HepG2 (cell line): ENCODE data around the gene ADIRF. TPM values are rescaled to one million over a fixed set of nuclear protein-coding genes. Genes with fewer than 3 reads are reported as not detected.

ENCODE experiments used
- ATAC-seq: fragments of 200-7000 bp; cut with Tn5 transposase; 3 replicates; pipeline ENCODE4 v1.9.1; 2020; ENCODE audit warnings: mild to moderate bottlenecking, moderate library complexity
- BruUV-seq: library from RNA; stranded (reverse); fragments of 400-500 nt; replicated peaks from 2 replicates; lab custom pipeline; 2021; lab: Mats Ljungman, UMichigan
- CTCF ChIA-PET: fragments of 300-600 bp; formaldehyde crosslinking; extraction: SDS; loops from one replicate; lab custom pipeline; 2021; ENCODE audit warnings: low total read pairs, inconsistent platforms, low intra/inter-chr PET ratio; lab: Yijun Ruan, JAX
- POLR2A ChIA-PET: fragments of 350-600 bp; sonication (Branson Sonifier 250); formaldehyde crosslinking; loops from one replicate; lab custom pipeline; 2020; ENCODE audit warnings: antibody characterized with exemption, inconsistent platforms; lab: Yijun Ruan, JAX
- DNase-seq: peaks from one replicate; pipeline ENCODE4 v3.0.0-alpha.2; 2015; ENCODE audit warnings: low spot score
- FAIRE-seq: peaks from 3 replicates; lab custom pipeline; 2011; peaks lifted over from hg19 to GRCh38; lab: Jason Lieb, UNC
- H2AFZ ChIP-seq: one replicate; pipeline ENCODE4 v1.6.1; 2011; ENCODE audit warnings: low read length, inconsistent platforms
- H3K27ac ChIP-seq: fragments of 300-600 bp; 3 replicates; pipeline ENCODE4 v1.8.0; 2011; ENCODE audit warnings: mixed run types, mild to moderate bottlenecking, mixed read lengths, low read length, inconsistent platforms; ENCODE audit not compliant: insufficient read depth; ENCODE audit errors: extremely low read length
- H3K27me3 ChIP-seq, 2 experiments: fragments of 200-600 bp in 1 of 2; 2 replicates in 1 of 2; 3 replicates in 1 of 2; pipeline versions ENCODE4 v1.6.0 to v1.8.0; 2011; ENCODE audit warnings: low read length in 2 of 2, mild to moderate bottlenecking in 2 of 2, moderate library complexity in 2 of 2, inconsistent platforms in 1 of 2; ENCODE audit not compliant: insufficient read depth in 2 of 2, control insufficient read depth in 1 of 2
- H3K36me3 ChIP-seq, 2 experiments: fragments of 200-600 bp in 1 of 2; replicated peaks in 1 of 2; 2 replicates in 1 of 2; 3 replicates in 1 of 2; pipeline versions ENCODE4 v1.5.1 to v1.8.0; 2011; ENCODE audit warnings: low read length in 2 of 2, inconsistent platforms in 1 of 2; ENCODE audit not compliant: insufficient read depth in 2 of 2, control insufficient read depth in 1 of 2
- H3K4me1 ChIP-seq: 2 replicates; pipeline ENCODE4 v1.5.1; 2012; ENCODE audit warnings: low read length, inconsistent platforms; ENCODE audit not compliant: insufficient read depth
- H3K4me2 ChIP-seq: 2 replicates; pipeline ENCODE4 v1.6.0; 2011; ENCODE audit warnings: low read depth, low read length, inconsistent platforms
- H3K4me3 ChIP-seq, 3 experiments: fragments of 200-600 bp in 1 of 3; sonication (generic), shearing (Covaris generic) in 1 of 3; replicated peaks in 1 of 3; 2 replicates each; pipeline ENCODE4 v1.5.1; 2011 to 2016; ENCODE audit warnings: low read length in 3 of 3, inconsistent platforms in 2 of 3, low read depth in 2 of 3, mild to moderate bottlenecking in 2 of 3, control low read depth in 1 of 3, mixed read lengths in 1 of 3; ENCODE audit not compliant: insufficient read depth in 1 of 3
- H3K79me2 ChIP-seq: one replicate; pipeline ENCODE4 v1.6.1; 2011; ENCODE audit warnings: low read length, inconsistent platforms; ENCODE audit not compliant: insufficient read depth
- H3K9ac ChIP-seq: 2 replicates; pipeline ENCODE4 v1.6.0; 2011; ENCODE audit warnings: mild to moderate bottlenecking, low read depth, low read length, inconsistent platforms; ENCODE audit not compliant: insufficient read depth
- H3K9me3 ChIP-seq: 2 replicates; pipeline ENCODE4 v1.5.1; 2012; ENCODE audit warnings: mild to moderate bottlenecking, low read length
- H4K20me1 ChIP-seq: 2 replicates; pipeline ENCODE4 v1.6.0; 2011; ENCODE audit warnings: inconsistent platforms, mild to moderate bottlenecking, low read length, moderate library complexity; ENCODE audit not compliant: insufficient read depth
- ARID5B ChIP-seq: IDR thresholded peaks from 2 replicates; pipeline ENCODE4 v1.4.0; 2020; ENCODE audit warnings: mild to moderate bottlenecking, missing genetic modification reagents
- CHCHD3 ChIP-seq: sonication (generic); formaldehyde crosslinking; IDR thresholded peaks from 2 replicates; pipeline ENCODE4 v1.8.0; 2022; ENCODE audit warnings: mild to moderate bottlenecking, missing genetic modification reagents, moderate library complexity
- ELF4 ChIP-seq: sonication (generic); formaldehyde crosslinking; IDR thresholded peaks from 2 replicates; pipeline ENCODE4 v1.5.0; 2020; ENCODE audit warnings: missing genetic modification reagents, mild to moderate bottlenecking, moderate library complexity, borderline replicate concordance
- HDAC6 ChIP-seq: fragments of 200-600 bp; sonication (generic); IDR thresholded peaks from 2 replicates; pipeline ENCODE4 v1.7.0; 2017; ENCODE audit warnings: mild to moderate bottlenecking, antibody characterized with exemption, low read length, low read depth
- HNRNPLL ChIP-seq: fragments of 200-400 bp; formaldehyde crosslinking; IDR thresholded peaks from 2 replicates; pipeline ENCODE4 v1.6.1; 2017; ENCODE audit warnings: mild to moderate bottlenecking, low read depth, low read length; ENCODE audit not compliant: poor library complexity, severe bottlenecking
- SAFB2 ChIP-seq: sonication (generic); formaldehyde crosslinking; IDR thresholded peaks from 2 replicates; pipeline ENCODE4 v1.5.1; 2020; ENCODE audit warnings: missing genetic modification reagents, low read depth, mild to moderate bottlenecking, borderline replicate concordance
- SP4 ChIP-seq: sonication (generic); formaldehyde crosslinking; IDR thresholded peaks from 2 replicates; pipeline ENCODE4 v1.8.1; 2023; ENCODE audit warnings: mild to moderate bottlenecking, missing genetic modification reagents
- ZFP37 ChIP-seq: sonication (generic); formaldehyde crosslinking; IDR thresholded peaks from 2 replicates; pipeline ENCODE4 v1.4.0; 2020; ENCODE audit warnings: missing genetic modification reagents, borderline replicate concordance
- ZKSCAN5 ChIP-seq: sonication (generic); formaldehyde crosslinking; IDR thresholded peaks from 2 replicates; pipeline ENCODE4 v1.5.1; 2020; ENCODE audit warnings: mild to moderate bottlenecking, missing genetic modification reagents
- ZNF143 ChIP-seq: sonication (generic); formaldehyde crosslinking; IDR thresholded peaks from 2 replicates; pipeline ENCODE4 v1.4.0; 2020; ENCODE audit warnings: missing genetic modification reagents
- WGBS: methylation state at CpG from one replicate; pipeline ENCODE4 v1.1.6; 2017; ENCODE audit warnings: low lambda C conversion rate; 5-methylcytosine and 5-hydroxymethylcytosine counted together
- in situ Hi-C: cut with HindIII; loops from 2 replicates; pipeline ENCODE4 v1.10.0; 2017; ENCODE audit warnings: low pct_unique_long_range_greater_than_20kb; ENCODE audit not compliant: extremely low pct_ligation_motif_present
- intact Hi-C: fragments of 100-400 bp; cut with micrococcal nuclease; formaldehyde crosslinking; loops from one replicate; pipeline ENCODE4 v1.10.0; 2022; ENCODE audit not compliant: unreplicated experiment
- polyA plus RNA-seq, 8 experiments: library from polyadenylated mRNA; depleted of rRNA in 3 of 8; stranded (reverse) in 7 of 8; unstranded in 1 of 8; fragments of >200 nt; fragmentation: Illumina TruSeq in 4 of 8; extraction: Trizol in 4 of 8; gene quantifications; 2 replicates each; pipeline versions ENCODE4 v1.2.1 to v1.2.3, GENCODE V29; 2011 to 2016; ENCODE audit warnings: low read depth in 4 of 8, missing spikeins in 1 of 8, mixed read lengths in 1 of 8; ENCODE audit not compliant: insufficient read depth in 1 of 8
- total RNA-seq, 5 experiments: library from RNA; depleted of rRNA; stranded (reverse); fragments of >200 nt; fragmentation: Illumina TruSeq; extraction: Trizol; gene quantifications; 2 replicates each; pipeline ENCODE4 v1.2.3, GENCODE V29; 2016; ENCODE audit warnings: low read depth in 1 of 5
- TF ChIP-seq, protein P1 (sequence below): sonication (generic); formaldehyde crosslinking; conservative IDR thresholded peaks from 2 replicates; pipeline ENCODE4 v1.4.0; 2020; ENCODE audit warnings: mild to moderate bottlenecking, missing genetic modification reagents, moderate library complexity
- TF ChIP-seq, protein P2 (sequence below): sonication (generic); formaldehyde crosslinking; IDR thresholded peaks from 2 replicates; pipeline ENCODE4 v1.4.0; 2020; ENCODE audit warnings: missing genetic modification reagents
- TF ChIP-seq, protein P3 (sequence below): sonication (generic); formaldehyde crosslinking; IDR thresholded peaks from 2 replicates; pipeline ENCODE4 v1.4.0; 2020; ENCODE audit warnings: mild to moderate bottlenecking, low read depth, missing genetic modification reagents

The ADIRF gene
- total and polyA plus RNA-seq, 2 of the 13 experiments (the other 11 are each of a cell fraction or from before 2014, with no cell fraction given), result 0.13 to 0.40 TPM

GRCh38 chr10:86922553-86922961, 45.7 kb upstream of the ADIRF start:
- POLR2A ChIA-PET, result no interaction called here
- Histone ChIP-seq H4K20me1 (no peaks in the 10 kb centered on the region), H3K4me2 (no peak overlapping the region), H3K4me1 (no peaks in the 10 kb centered on the region), H3K36me3 (peaks cover 11 to 40% of the 10 kb centered on the region in 2 experiments; a peak in 4 of 5 replicates), H3K27ac (no peak overlapping the region), H3K4me3 (no peak overlapping the region), H3K27me3 (no peaks in the 10 kb centered on the region), H3K9me3 (no peaks in the 10 kb centered on the region), H3K9ac (no peak overlapping the region), H3K79me2 (no peaks in the 10 kb centered on the region), H2AFZ (no peak overlapping the region)
- CTCF ChIA-PET, result no interaction called here
- in situ Hi-C loops (no loop called here), intact Hi-C loops (no loop called here)
- ATAC-seq (peak; percentile 48; the same call in 1 of the 3 replicates), DNase-seq (peak; percentile 20), FAIRE-seq (no peak)
- no TSS peak for BruUV-seq
- WGBS, result 91% methylated on average over 6 of the region's 9 CpGs
- TF ChIP-seq, protein P1, sequence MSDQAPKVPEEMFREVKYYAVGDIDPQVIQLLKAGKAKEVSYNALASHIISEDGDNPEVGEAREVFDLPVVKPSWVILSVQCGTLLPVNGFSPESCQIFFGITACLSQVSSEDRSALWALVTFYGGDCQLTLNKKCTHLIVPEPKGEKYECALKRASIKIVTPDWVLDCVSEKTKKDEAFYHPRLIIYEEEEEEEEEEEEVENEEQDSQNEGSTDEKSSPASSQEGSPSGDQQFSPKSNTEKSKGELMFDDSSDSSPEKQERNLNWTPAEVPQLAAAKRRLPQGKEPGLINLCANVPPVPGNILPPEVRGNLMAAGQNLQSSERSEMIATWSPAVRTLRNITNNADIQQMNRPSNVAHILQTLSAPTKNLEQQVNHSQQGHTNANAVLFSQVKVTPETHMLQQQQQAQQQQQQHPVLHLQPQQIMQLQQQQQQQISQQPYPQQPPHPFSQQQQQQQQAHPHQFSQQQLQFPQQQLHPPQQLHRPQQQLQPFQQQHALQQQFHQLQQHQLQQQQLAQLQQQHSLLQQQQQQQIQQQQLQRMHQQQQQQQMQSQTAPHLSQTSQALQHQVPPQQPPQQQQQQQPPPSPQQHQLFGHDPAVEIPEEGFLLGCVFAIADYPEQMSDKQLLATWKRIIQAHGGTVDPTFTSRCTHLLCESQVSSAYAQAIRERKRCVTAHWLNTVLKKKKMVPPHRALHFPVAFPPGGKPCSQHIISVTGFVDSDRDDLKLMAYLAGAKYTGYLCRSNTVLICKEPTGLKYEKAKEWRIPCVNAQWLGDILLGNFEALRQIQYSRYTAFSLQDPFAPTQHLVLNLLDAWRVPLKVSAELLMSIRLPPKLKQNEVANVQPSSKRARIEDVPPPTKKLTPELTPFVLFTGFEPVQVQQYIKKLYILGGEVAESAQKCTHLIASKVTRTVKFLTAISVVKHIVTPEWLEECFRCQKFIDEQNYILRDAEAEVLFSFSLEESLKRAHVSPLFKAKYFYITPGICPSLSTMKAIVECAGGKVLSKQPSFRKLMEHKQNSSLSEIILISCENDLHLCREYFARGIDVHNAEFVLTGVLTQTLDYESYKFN (CRISPR knock-in tag), result 0 out of 2 replicates have a peak, but pooled peaks have one; percentile 20
- TF ChIP-seq ELF4 (CRISPR knock-in tag) (no peak), SP4 (CRISPR knock-in tag) (no peak), ARID5B (CRISPR knock-in tag) (peak; percentile 17; the same call in 1 of the 2 replicates), HNRNPLL (no peak), ZFP37 (no peak), SAFB2 (CRISPR knock-in tag) (no peak), ZNF143 (no peak), CHCHD3 (no peak), ZKSCAN5 (no peak), HDAC6 (no peak)
- TF ChIP-seq, protein P2, sequence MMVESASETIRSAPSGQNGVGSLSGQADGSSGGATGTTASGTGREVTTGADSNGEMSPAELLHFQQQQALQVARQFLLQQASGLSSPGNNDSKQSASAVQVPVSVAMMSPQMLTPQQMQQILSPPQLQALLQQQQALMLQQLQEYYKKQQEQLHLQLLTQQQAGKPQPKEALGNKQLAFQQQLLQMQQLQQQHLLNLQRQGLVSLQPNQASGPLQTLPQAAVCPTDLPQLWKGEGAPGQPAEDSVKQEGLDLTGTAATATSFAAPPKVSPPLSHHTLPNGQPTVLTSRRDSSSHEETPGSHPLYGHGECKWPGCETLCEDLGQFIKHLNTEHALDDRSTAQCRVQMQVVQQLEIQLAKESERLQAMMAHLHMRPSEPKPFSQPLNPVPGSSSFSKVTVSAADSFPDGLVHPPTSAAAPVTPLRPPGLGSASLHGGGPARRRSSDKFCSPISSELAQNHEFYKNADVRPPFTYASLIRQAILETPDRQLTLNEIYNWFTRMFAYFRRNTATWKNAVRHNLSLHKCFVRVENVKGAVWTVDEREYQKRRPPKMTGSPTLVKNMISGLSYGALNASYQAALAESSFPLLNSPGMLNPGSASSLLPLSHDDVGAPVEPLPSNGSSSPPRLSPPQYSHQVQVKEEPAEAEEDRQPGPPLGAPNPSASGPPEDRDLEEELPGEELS (CRISPR knock-in tag), result 0 out of 2 replicates have a peak, but pooled peaks have one; percentile 14
- TF ChIP-seq, protein P3, sequence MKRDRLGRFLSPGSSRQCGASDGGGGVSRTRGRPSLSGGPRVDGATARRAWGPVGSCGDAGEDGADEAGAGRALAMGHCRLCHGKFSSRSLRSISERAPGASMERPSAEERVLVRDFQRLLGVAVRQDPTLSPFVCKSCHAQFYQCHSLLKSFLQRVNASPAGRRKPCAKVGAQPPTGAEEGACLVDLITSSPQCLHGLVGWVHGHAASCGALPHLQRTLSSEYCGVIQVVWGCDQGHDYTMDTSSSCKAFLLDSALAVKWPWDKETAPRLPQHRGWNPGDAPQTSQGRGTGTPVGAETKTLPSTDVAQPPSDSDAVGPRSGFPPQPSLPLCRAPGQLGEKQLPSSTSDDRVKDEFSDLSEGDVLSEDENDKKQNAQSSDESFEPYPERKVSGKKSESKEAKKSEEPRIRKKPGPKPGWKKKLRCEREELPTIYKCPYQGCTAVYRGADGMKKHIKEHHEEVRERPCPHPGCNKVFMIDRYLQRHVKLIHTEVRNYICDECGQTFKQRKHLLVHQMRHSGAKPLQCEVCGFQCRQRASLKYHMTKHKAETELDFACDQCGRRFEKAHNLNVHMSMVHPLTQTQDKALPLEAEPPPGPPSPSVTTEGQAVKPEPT (CRISPR knock-in tag), result no peak
